ENCODE measurements around the gene TRAM2. TPM values are rescaled to one million over a fixed set of nuclear protein-coding genes. Genes with fewer than 3 reads are reported as not detected.

The TRAM2 gene
- total and polyA plus RNA-seq, 2 of the 8 experiments (the other 6 are each of a cell fraction or from before 2014, with no cell fraction given) = 9.0 to 21.4 TPM

DNA sequence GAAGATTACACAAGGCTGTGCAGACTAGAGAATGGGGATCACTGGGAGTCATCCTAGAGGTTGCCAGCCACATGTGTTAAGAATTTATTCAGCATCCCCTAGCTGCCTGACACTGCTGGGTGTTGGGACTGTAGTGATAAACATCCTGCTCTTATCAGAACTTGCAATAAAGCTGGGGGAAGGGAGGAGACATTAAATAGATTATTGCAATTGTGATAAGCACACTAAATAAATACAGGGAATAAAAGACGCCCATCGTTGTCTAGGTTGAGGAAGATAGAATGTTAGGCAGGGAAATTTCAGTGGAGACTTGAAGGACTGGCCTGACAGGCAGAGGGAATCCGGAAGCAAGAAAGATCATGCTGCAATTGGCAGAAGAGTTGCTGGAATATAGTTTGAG lies 33.2 kb upstream of the TRAM2 start:
- H4K20me1 ChIP-seq (replicated peaks in 1 of 2; ENCODE audit: control insufficient read depth in 1 of 2, insufficient read depth in 2 of 2, low read length in 2 of 2) = no peaks in the 10 kb centered on the region
- no peaks in the 10 kb centered on the region for H3K36me3 ChIP-seq (ENCODE audit: control insufficient read depth in 2 of 4, insufficient read depth in 4 of 4, low read length in 3 of 4)
- no peak for DNase-seq (ENCODE audit: low read depth in 1 of 2, low spot score in 2 of 2)
- TF ChIP-seq USF2 (IDR thresholded peaks at IDR 0.05; ENCODE audit: low read length) (no peak), EP300 (IDR thresholded peaks at IDR 0.05; ENCODE audit: borderline replicate concordance in 1 of 2, low read depth in 2 of 2, low read length in 2 of 2) (no peak), SRF (IDR thresholded peaks at IDR 0.05; ENCODE audit: low read depth, low read length) (no peak), SAP30 (IDR thresholded peaks at IDR 0.05; ENCODE audit: insufficient read depth, insufficient replicate concordance, low read length) (no peak), SP2 (IDR thresholded peaks at IDR 0.05; ENCODE audit: low read length) (no peak), BACH1 (IDR thresholded peaks at IDR 0.05; ENCODE audit: low read length) (no peak), CBX5 (IDR thresholded peaks at IDR 0.05; ENCODE audit: low read depth, low read length) (no peak), NANOG (IDR thresholded peaks at IDR 0.05; ENCODE audit: insufficient read depth, low read depth, low read length, poor library complexity, severe bottlenecking) (no peak), KDM4A (IDR thresholded peaks at IDR 0.05; ENCODE audit: low read depth, low read length, severe bottlenecking) (no peak)
- TF ChIP-seq, protein P1, sequence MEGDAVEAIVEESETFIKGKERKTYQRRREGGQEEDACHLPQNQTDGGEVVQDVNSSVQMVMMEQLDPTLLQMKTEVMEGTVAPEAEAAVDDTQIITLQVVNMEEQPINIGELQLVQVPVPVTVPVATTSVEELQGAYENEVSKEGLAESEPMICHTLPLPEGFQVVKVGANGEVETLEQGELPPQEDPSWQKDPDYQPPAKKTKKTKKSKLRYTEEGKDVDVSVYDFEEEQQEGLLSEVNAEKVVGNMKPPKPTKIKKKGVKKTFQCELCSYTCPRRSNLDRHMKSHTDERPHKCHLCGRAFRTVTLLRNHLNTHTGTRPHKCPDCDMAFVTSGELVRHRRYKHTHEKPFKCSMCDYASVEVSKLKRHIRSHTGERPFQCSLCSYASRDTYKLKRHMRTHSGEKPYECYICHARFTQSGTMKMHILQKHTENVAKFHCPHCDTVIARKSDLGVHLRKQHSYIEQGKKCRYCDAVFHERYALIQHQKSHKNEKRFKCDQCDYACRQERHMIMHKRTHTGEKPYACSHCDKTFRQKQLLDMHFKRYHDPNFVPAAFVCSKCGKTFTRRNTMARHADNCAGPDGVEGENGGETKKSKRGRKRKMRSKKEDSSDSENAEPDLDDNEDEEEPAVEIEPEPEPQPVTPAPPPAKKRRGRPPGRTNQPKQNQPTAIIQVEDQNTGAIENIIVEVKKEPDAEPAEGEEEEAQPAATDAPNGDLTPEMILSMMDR (IDR thresholded peaks at IDR 0.05; ENCODE audit: control extremely low read depth in 1 of 3, insufficient read depth in 1 of 3, low read depth in 1 of 3, low read length in 3 of 3) = no peak

More for the DNA sequence above, 33.2 kb upstream of the TRAM2 start:
- no peak overlapping the region for H4K91ac ChIP-seq (replicated peaks; ENCODE audit: insufficient read length, low read length)
- H2BK15ac ChIP-seq (ENCODE audit: low read length) = no peak overlapping the region
- H3K9ac ChIP-seq (replicated peaks in 1 of 4; ENCODE audit: extremely low read depth in 1 of 4, low read depth in 3 of 4, low read length in 3 of 4) = no peak overlapping the region
- no peak overlapping the region for H3K4me2 ChIP-seq (ENCODE audit: insufficient read depth in 1 of 2, low read depth in 2 of 2, low read length in 2 of 2)
- no peak overlapping the region for H3K14ac ChIP-seq (ENCODE audit: insufficient read length)
- no peak overlapping the region for H2AFZ ChIP-seq (ENCODE audit: low read length)
- H3K4me3 ChIP-seq (ENCODE audit: extremely low read depth in 1 of 4, insufficient read depth in 2 of 4, low read depth in 3 of 4, low read length in 4 of 4) = no peak overlapping the region
- no peak overlapping the region for H2BK120ac ChIP-seq (replicated peaks; ENCODE audit: low read depth, low read length)
- H2AK5ac ChIP-seq (ENCODE audit: low read depth, low read length) = no peak overlapping the region
- H4K5ac ChIP-seq (ENCODE audit: insufficient read length, low read depth, low read length) = no peak overlapping the region
- H3K79me1 ChIP-seq (ENCODE audit: low read depth, low read length) = no peaks in the 10 kb centered on the region
- no peak overlapping the region for H3K18ac ChIP-seq (ENCODE audit: extremely low read depth, low read length)
- no peaks in the 10 kb centered on the region for H3K23me2 ChIP-seq (ENCODE audit: low read depth, low read length)
- H3K79me2 ChIP-seq (ENCODE audit: control insufficient read depth in 1 of 2, insufficient read depth in 2 of 2, low read length in 2 of 2) = no peaks in the 10 kb centered on the region
- no peak overlapping the region for H2BK12ac ChIP-seq (ENCODE audit: low read depth, low read length)
- POLR2A ChIA-PET (ENCODE audit: partially characterized antibody) = interaction anchor here (1.3 kb wide), 1 partner anchor 34 kb away, joined by 3 read pairs; no protein-coding TSS in a partner anchor
- no peak overlapping the region for H3K23ac ChIP-seq (ENCODE audit: insufficient read length)
- no peaks in the 10 kb centered on the region for H3K4me1 ChIP-seq (replicated peaks in 1 of 4; ENCODE audit: control insufficient read depth in 3 of 4, insufficient read depth in 4 of 4, low read length in 3 of 4)
- H3K27ac ChIP-seq (ENCODE audit: low read depth, low read length) = no peak overlapping the region
- WGBS, 2 experiments (ENCODE audit: extremely low coverage in 1 of 2, insufficient coverage in 1 of 2, insufficient read length in 1 of 2, insufficient replicate concordance in 2 of 2, low coverage in 1 of 2, low lambda C conversion rate in 2 of 2, missing lambda C conversion rate in 1 of 2) = 85% methylated on average over 3 of the region's 3 CpGs; no CpG with 5 or more reads in 1 of the 2 experiments
- FAIRE-seq = no peak
- no peak overlapping the region for H3K56ac ChIP-seq (replicated peaks; ENCODE audit: insufficient read length, low read depth, low read length)
- H3K9me3 ChIP-seq (ENCODE audit: insufficient read depth in 2 of 2, low read depth in 1 of 2, low read length in 1 of 2) = no peaks in the 10 kb centered on the region
- no peak overlapping the region for H3K4ac ChIP-seq (replicated peaks; ENCODE audit: insufficient read length, low read depth, low read length)
- no peak overlapping the region for H2BK5ac ChIP-seq (ENCODE audit: low read depth, low read length)
- no peak overlapping the region for H4K8ac ChIP-seq (ENCODE audit: extremely low read depth, insufficient read depth, low read length)
- no peak overlapping the region for H2BK20ac ChIP-seq (ENCODE audit: low read length)
- H3K27me3 ChIP-seq (replicated peaks in 1 of 4; ENCODE audit: control insufficient read depth in 3 of 4, extremely low read depth in 1 of 4, insufficient read depth in 3 of 4, low read length in 3 of 4) = no peaks in the 10 kb centered on the region
- CTCF ChIA-PET (ENCODE audit: partially characterized antibody) = interaction anchor here (1.0 to 3.9 kb wide), 3 partner anchors 12 to 42 kb away, joined by 3 to 30 read pairs (median 4); no protein-coding TSS in a partner anchor
